SK-N-SH treated with all-trans-retinoic acid at 6 μM for 48 hours (cell line): ENCODE results near the gene NFIA.

Experiments
- ATAC-seq: fragments of 200-7000 bp; cut with Tn5 transposase; 3 replicates; pipeline ENCODE4 v1.9.1; 2020; ENCODE audit warnings: mild to moderate bottlenecking, moderate library complexity
- ARNTL ChIP-seq: fragments of 450-650 bp; formaldehyde crosslinking; IDR thresholded peaks from 2 replicates; pipeline ENCODE4 v1.5.0; 2020; ENCODE audit warnings: low read depth, mild to moderate bottlenecking, moderate library complexity, borderline replicate concordance
- BACH2 ChIP-seq: fragments of 250-450 bp; sonication (Bioruptor Pico); IDR thresholded peaks from 2 replicates; pipeline ENCODE4 v1.9.0; 2021; ENCODE audit warnings: mild to moderate bottlenecking, borderline replicate concordance
- CSDC2 ChIP-seq: fragments of 250-450 bp; sonication (Bioruptor Pico); IDR thresholded peaks from 2 replicates; pipeline ENCODE4 v1.5.0; 2020; ENCODE audit warnings: mild to moderate bottlenecking, moderate library complexity
- ESRRG ChIP-seq: fragments of 250-450 bp; sonication (Bioruptor Pico); IDR thresholded peaks from 2 replicates; pipeline ENCODE4 v1.6.1; 2021; ENCODE audit warnings: mild to moderate bottlenecking
- GLIS3 ChIP-seq: fragments of 250-450 bp; sonication (Bioruptor Pico); IDR thresholded peaks from 2 replicates; pipeline ENCODE4 v1.5.0; 2020; ENCODE audit warnings: mild to moderate bottlenecking, moderate library complexity
- ISL1 ChIP-seq: fragments of 250-450 bp; sonication (Bioruptor Pico); IDR thresholded peaks from 2 replicates; pipeline ENCODE4 v2.1.2; 2022; ENCODE audit warnings: mild to moderate bottlenecking, moderate library complexity
- OSR1 ChIP-seq: fragments of 250-450 bp; sonication (Bioruptor Pico); IDR thresholded peaks from 2 replicates; pipeline ENCODE4 v1.8.0; 2022; ENCODE audit warnings: moderate library complexity, mild to moderate bottlenecking, inconsistent platforms
- RARB ChIP-seq: fragments of 250-450 bp; sonication (Bioruptor Pico); IDR thresholded peaks from 2 replicates; pipeline ENCODE4 v1.8.0; 2021; ENCODE audit warnings: mild to moderate bottlenecking, moderate library complexity
- SNAI2 ChIP-seq: fragments of 250-450 bp; sonication (Bioruptor Pico); IDR thresholded peaks from 2 replicates; pipeline ENCODE4 v1.5.0; 2020; ENCODE audit warnings: mild to moderate bottlenecking, moderate library complexity
- TCF4 ChIP-seq: fragments of 250-450 bp; sonication (Bioruptor Pico); IDR thresholded peaks from 2 replicates; pipeline ENCODE4 v1.8.0; 2021; ENCODE audit warnings: mild to moderate bottlenecking, moderate library complexity, borderline replicate concordance
- TOX ChIP-seq: fragments of 250-450 bp; sonication (Bioruptor Pico); IDR thresholded peaks from 2 replicates; pipeline ENCODE4 v1.8.0; 2021; ENCODE audit warnings: mild to moderate bottlenecking, moderate library complexity, borderline replicate concordance
- TSHZ2 ChIP-seq: fragments of 250-450 bp; sonication (Bioruptor Pico); IDR thresholded peaks from 2 replicates; pipeline ENCODE4 v1.5.0; 2020; ENCODE audit warnings: mild to moderate bottlenecking, moderate library complexity
- ZFP3 ChIP-seq: fragments of 250-450 bp; sonication (Bioruptor Pico); IDR thresholded peaks from 2 replicates; pipeline ENCODE4 v1.5.0; 2020; ENCODE audit warnings: mild to moderate bottlenecking, moderate library complexity
- ZFP30 ChIP-seq: fragments of 450-650 bp; formaldehyde crosslinking; IDR thresholded peaks from 2 replicates; pipeline ENCODE4 v1.5.0; 2022; ENCODE audit warnings: mild to moderate bottlenecking, moderate library complexity
- ZNF565 ChIP-seq: fragments of 450-650 bp; formaldehyde crosslinking; conservative IDR thresholded peaks from 2 replicates; pipeline ENCODE4 v1.5.0; 2020; ENCODE audit warnings: low read depth, mild to moderate bottlenecking, moderate library complexity
- ZNF8 ChIP-seq: fragments of 450-650 bp; formaldehyde crosslinking; IDR thresholded peaks from 2 replicates; pipeline ENCODE4 v1.5.0; 2020; ENCODE audit warnings: mild to moderate bottlenecking, moderate library complexity
- TF ChIP-seq, protein P1 (sequence below): fragments of 250-450 bp; sonication (Bioruptor Pico); IDR thresholded peaks from 2 replicates; pipeline ENCODE4 v1.5.1; 2020; ENCODE audit warnings: low read depth, mild to moderate bottlenecking, moderate library complexity
- TF ChIP-seq, protein P2 (sequence below): fragments of 250-450 bp; sonication (Bioruptor Pico); IDR thresholded peaks from 2 replicates; pipeline ENCODE4 v1.8.0; 2021; ENCODE audit warnings: low read depth, mild to moderate bottlenecking, moderate library complexity, borderline replicate concordance
- TF ChIP-seq, protein P3 (sequence below): fragments of 250-450 bp; sonication (Bioruptor Pico); IDR thresholded peaks from 2 replicates; pipeline ENCODE4 v1.8.0; 2020; ENCODE audit warnings: mild to moderate bottlenecking, moderate library complexity, borderline replicate concordance
- TF ChIP-seq, protein P4 (sequence below): fragments of 250-450 bp; sonication (Bioruptor Pico); IDR thresholded peaks from 2 replicates; pipeline ENCODE4 v1.5.1; 2021; ENCODE audit warnings: mild to moderate bottlenecking, moderate library complexity

The NFIA gene

GRCh38 chr1:61457526-61458040 lies 375.2 kb downstream of the NFIA start (continued):
- TF ChIP-seq, protein P1, sequence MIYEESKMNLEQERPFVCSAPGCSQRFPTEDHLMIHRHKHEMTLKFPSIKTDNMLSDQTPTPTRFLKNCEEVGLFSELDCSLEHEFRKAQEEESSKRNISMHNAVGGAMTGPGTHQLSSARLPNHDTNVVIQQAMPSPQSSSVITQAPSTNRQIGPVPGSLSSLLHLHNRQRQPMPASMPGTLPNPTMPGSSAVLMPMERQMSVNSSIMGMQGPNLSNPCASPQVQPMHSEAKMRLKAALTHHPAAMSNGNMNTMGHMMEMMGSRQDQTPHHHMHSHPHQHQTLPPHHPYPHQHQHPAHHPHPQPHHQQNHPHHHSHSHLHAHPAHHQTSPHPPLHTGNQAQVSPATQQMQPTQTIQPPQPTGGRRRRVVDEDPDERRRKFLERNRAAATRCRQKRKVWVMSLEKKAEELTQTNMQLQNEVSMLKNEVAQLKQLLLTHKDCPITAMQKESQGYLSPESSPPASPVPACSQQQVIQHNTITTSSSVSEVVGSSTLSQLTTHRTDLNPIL = no peak
- TF ChIP-seq ZNF565 (CRISPR knock-in tag) (no peak), ESRRG (no peak), RARB (CRISPR knock-in tag) (no peak), ISL1 (CRISPR knock-in tag) (no peak)

GRCh38 chr1:61459345-61459744 lies 377.0 kb downstream of the NFIA start:
- TF ChIP-seq, protein P2, sequence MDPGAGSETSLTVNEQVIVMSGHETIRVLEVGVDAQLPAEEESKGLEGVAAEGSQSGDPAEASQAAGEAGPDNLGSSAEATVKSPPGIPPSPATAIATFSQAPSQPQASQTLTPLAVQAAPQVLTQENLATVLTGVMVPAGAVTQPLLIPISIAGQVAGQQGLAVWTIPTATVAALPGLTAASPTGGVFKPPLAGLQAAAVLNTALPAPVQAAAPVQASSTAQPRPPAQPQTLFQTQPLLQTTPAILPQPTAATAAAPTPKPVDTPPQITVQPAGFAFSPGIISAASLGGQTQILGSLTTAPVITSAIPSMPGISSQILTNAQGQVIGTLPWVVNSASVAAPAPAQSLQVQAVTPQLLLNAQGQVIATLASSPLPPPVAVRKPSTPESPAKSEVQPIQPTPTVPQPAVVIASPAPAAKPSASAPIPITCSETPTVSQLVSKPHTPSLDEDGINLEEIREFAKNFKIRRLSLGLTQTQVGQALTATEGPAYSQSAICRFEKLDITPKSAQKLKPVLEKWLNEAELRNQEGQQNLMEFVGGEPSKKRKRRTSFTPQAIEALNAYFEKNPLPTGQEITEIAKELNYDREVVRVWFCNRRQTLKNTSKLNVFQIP = no peak
- no peak for ATAC-seq

- ATAC-seq = no peak
- TF ChIP-seq BACH2 (CRISPR knock-in tag) = no peak
- TF ChIP-seq, protein P2 = no peak
Measured at GRCh38 chr1:61460191-61460590, 377.8 kb downstream of the NFIA start.

GRCh38 chr1:61461406-61462384 lies 379.3 kb downstream of the NFIA start:
- ATAC-seq = no peak
- TF ChIP-seq ZNF565 (CRISPR knock-in tag) (no peak), TSHZ2 (CRISPR knock-in tag) (no peak), SNAI2 (no peak), OSR1 (CRISPR knock-in tag) (no peak), RARB (CRISPR knock-in tag) (no peak), TOX (no peak), ZFP30 (no peak), GLIS3 (CRISPR knock-in tag) (no peak), ZNF8 (CRISPR knock-in tag) (no peak), CSDC2 (no peak), ESRRG (no peak), TCF4 (CRISPR knock-in tag) (no peak), ZFP3 (CRISPR knock-in tag) (no peak), ARNTL (no peak)
- TF ChIP-seq, protein P3, sequence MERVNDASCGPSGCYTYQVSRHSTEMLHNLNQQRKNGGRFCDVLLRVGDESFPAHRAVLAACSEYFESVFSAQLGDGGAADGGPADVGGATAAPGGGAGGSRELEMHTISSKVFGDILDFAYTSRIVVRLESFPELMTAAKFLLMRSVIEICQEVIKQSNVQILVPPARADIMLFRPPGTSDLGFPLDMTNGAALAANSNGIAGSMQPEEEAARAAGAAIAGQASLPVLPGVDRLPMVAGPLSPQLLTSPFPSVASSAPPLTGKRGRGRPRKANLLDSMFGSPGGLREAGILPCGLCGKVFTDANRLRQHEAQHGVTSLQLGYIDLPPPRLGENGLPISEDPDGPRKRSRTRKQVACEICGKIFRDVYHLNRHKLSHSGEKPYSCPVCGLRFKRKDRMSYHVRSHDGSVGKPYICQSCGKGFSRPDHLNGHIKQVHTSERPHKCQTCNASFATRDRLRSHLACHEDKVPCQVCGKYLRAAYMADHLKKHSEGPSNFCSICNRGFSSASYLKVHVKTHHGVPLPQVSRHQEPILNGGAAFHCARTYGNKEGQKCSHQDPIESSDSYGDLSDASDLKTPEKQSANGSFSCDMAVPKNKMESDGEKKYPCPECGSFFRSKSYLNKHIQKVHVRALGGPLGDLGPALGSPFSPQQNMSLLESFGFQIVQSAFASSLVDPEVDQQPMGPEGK (CRISPR knock-in tag) = no peak
- TF ChIP-seq, protein P4, sequence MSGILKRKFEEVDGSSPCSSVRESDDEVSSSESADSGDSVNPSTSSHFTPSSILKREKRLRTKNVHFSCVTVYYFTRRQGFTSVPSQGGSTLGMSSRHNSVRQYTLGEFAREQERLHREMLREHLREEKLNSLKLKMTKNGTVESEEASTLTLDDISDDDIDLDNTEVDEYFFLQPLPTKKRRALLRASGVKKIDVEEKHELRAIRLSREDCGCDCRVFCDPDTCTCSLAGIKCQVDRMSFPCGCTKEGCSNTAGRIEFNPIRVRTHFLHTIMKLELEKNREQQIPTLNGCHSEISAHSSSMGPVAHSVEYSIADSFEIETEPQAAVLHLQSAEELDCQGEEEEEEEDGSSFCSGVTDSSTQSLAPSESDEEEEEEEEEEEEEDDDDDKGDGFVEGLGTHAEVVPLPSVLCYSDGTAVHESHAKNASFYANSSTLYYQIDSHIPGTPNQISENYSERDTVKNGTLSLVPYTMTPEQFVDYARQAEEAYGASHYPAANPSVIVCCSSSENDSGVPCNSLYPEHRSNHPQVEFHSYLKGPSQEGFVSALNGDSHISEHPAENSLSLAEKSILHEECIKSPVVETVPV = no peak
- TF ChIP-seq, protein P2 = no peak
